ENCODE data around the gene CERS4.

DNA sequence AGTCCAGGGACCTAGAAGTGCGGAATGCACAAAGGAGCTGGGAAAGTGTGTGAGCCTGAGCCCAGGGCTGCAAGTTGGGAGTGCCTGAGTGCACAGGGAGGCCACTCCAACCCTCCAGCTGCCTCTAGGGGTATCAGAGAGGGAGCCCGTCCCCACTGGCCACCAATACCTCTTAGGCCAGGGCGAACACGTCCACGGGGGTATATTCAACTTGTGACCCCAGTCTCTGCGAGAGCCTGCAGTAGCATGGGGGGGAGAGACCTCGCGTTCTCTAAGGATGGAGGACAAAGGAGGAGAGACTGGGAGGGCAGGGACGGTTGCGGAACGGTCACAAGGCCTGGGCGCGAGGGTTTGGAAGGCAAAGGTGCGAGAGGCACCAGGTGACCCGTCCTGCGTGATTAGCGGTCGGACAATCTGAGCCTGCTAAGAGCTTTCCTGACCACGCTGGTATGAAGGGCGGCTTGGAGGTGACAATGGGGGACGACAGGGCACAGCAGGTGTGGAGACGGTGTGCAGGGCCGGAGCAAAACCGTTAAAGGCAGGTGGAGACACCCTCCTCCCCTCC lies 98.3 kb downstream of the CERS4 start:
- no peak for TF ChIP-seq CTCF (IDR thresholded peaks at IDR 0.05; ENCODE audit: borderline replicate concordance, extremely low read depth, low read length, poor library complexity, severe bottlenecking)
- TF ChIP-seq EZH2 (IDR thresholded peaks at IDR 0.05; ENCODE audit: borderline replicate concordance, low read depth, low read length, severe bottlenecking), result no peak

Measured in DND-41 (cell line).